GM10847 (cell line): ENCODE results near the gene TMEM131L.

Experiments used
- POLR2A ChIP-seq: IDR thresholded peaks from 2 replicates; pipeline ENCODE4 v1.6.1; 2011; ENCODE audit not compliant: insufficient read length; ENCODE audit errors: extremely low read depth

The TMEM131L gene

GRCh38 chr4:153520801-153521329 lies 54.7 kb downstream of the TMEM131L start:
- TF ChIP-seq POLR2A = no peak

DNA sequence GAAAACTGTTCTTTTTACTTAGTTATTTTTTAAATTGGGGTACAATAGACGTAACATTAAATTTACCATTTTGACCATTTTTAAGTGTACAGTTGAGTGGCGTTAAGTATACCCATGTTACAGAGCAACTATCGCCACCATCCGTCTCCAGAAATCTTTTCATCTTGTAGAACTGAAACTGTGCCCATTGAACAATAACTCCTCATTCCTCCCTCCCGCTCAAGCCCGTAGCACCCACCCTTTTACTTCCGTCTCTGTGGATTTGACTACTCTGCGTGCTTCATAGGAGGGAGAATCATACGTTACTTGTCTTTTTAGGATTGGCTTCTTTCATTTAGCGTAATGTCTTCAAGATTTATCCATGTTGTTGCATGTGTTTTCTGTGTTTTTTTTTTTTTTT lies 55.3 kb downstream of the TMEM131L start:
- no peak for TF ChIP-seq POLR2A

- no peak for TF ChIP-seq POLR2A
Observed at GRCh38 chr4:153521999-153522801, 56.0 kb downstream of the TMEM131L start.

- TF ChIP-seq POLR2A = no peak
Observed at GRCh38 chr4:153522802-153523094, 56.6 kb downstream of the TMEM131L start.

DNA sequence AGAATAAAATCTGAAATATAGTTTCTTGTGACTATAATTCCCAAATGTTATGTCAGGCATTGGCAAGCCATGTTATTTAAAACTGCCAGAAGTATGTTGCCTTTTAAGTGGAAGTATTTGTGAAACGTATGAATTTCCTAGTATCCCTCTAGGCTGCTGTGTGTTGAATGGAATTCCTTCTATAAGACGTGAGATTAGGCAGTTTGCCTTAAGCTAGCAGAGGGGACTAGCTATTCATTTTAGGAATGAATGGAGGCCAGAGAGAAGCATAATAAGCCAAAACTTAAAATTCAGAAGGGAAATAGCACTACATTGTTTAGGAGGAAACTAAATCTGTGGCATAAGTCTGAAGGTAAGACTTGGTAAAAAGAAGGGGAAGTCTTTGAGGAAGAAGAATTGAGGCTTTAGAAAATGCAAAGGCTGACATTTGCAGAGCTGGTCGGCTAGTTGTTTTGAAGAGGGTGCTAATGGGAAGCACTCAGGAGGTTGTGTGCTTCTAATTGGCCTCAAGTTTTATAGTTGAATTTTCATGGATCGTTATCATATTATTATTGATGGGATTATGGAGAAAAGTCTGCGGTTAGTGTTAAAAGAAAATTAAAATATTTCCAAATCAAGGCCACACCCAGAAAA lies 57.1 kb downstream of the TMEM131L start:
- no peak for TF ChIP-seq POLR2A

DNA sequence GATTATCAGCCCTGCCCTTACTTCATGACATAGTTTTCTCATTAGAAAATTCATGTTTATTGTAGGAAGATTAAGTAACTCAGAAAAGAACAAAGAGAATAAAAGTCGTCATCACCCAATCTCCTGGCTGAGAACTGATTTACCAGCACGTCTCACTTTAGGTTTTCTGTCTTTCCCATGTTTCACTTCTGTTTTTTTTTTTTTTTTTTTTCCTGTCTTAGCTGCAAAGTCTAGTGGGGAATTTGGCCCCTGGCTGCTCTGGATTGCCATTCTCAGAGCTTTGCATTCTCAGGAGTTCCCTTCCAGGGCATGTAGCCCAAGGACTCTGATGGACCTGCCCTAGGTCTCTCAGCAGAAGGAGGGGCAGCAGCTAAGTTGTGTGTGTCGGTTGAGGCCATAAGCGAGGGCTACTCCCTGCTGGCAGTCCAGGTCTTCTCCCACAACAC lies 57.8 kb downstream of the TMEM131L start:
- TF ChIP-seq POLR2A = no peak

DNA sequence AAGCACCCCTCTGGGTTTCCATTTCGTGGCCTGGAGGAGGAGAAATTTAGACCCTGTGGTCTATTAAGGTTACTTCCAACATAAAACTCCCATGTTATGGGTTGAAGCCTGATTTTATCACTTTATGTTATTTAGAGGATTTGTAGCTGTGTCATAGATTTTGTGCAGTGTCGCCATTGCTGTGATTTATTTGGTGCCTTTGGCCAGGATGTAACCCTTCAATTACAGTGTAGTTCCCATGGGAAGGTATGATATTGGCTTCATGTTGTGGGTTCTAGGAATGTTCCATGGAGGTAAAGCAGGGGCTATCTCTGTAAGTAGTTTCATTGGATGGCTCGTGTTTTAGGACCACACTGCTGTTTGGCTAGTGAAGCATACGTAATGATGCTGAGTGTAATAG lies 58.5 kb downstream of the TMEM131L start:
- no peak for TF ChIP-seq POLR2A

DNA sequence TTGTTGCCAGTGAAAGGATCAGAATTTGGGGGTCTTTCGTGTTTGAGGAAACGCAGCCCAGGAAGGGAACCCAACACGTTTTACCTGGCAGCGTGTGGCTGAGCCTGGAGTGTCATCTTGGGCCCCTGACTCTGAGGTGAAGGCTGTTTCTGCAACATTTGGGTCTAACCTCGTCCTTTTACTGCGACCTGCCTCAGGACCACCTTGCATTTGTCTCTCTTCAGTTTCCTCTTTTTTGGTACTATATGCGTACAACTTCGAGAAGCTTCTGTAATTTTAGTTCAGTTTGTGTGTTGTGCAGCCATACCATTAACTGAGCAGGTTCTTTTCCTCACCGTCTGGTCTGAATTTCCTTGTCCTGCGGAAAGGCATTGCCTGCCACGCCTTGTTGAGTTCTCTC lies 61.5 kb downstream of the TMEM131L start:
- TF ChIP-seq POLR2A = no peak

GRCh38 chr4:153528705-153529485 lies 62.7 kb downstream of the TMEM131L start:
- no peak for TF ChIP-seq POLR2A

GRCh38 chr4:153529646-153530045 lies 63.5 kb downstream of the TMEM131L start:
- no peak for TF ChIP-seq POLR2A

- TF ChIP-seq POLR2A = no peak
Observed at GRCh38 chr4:153530284-153530999, 64.3 kb downstream of the TMEM131L start.

GRCh38 chr4:153531000-153531358 lies 64.8 kb downstream of the TMEM131L start:
- TF ChIP-seq POLR2A = no peak

GRCh38 chr4:153531976-153532626 lies 65.9 kb downstream of the TMEM131L start:
- no peak for TF ChIP-seq POLR2A

GRCh38 chr4:153532636-153533035 lies 66.5 kb downstream of the TMEM131L start:
- TF ChIP-seq POLR2A = no peak

- no peak for TF ChIP-seq POLR2A
Observed at GRCh38 chr4:153533387-153533786, 67.2 kb downstream of the TMEM131L start.
